IMR-90 (cell line): ENCODE results near the gene SERPINF2. TPM values are rescaled to one million over a fixed set of nuclear protein-coding genes. Genes with fewer than 3 reads are reported as not detected.

Experiments used
- ATAC-seq: fragments of 200-7000 bp; cut with Tn5 transposase; 2 replicates; pipeline ENCODE4 v1.9.1; 2020; ENCODE audit warnings: low read depth, mild to moderate bottlenecking, moderate library complexity
- BruUV-seq: library from RNA; stranded (reverse); fragments of 400-500 nt; replicated peaks from 2 replicates; lab custom pipeline; 2021; lab: Mats Ljungman, UMichigan
- CTCF ChIA-PET: fragments of 300-600 bp; formaldehyde crosslinking; extraction: SDS; loops from one replicate; lab custom pipeline; 2021; ENCODE audit warnings: antibody characterized with exemption; lab: Yijun Ruan, JAX
- POLR2A ChIA-PET: fragments of 300-600 bp; sonication (Branson Sonifier 250); formaldehyde crosslinking; loops from one replicate; lab custom pipeline; 2022; ENCODE audit warnings: antibody characterized with exemption; ENCODE audit not compliant: unreplicated experiment; lab: Charles Lee
- DNase-seq: peaks from one replicate; pipeline ENCODE4 v3.0.0; 2013
- H2AFZ ChIP-seq: replicated peaks from 2 replicates; pipeline ENCODE3; 2013; ENCODE audit warnings: low read length, mild to moderate bottlenecking; ENCODE audit not compliant: poor library complexity
- H2AK5ac ChIP-seq: 2 replicates; pipeline ENCODE4 v1.6.1; 2013; ENCODE audit warnings: low read depth, low read length, inconsistent platforms
- H2AK9ac ChIP-seq: replicated peaks from 2 replicates; pipeline ENCODE3; 2013; ENCODE audit warnings: mild to moderate bottlenecking, low read depth, low read length, moderate library complexity; ENCODE audit not compliant: poor library complexity
- H2BK120ac ChIP-seq: 2 replicates; pipeline ENCODE4 v1.6.1; 2013; ENCODE audit warnings: low read depth, low read length, inconsistent platforms
- H2BK15ac ChIP-seq: 3 replicates; pipeline ENCODE4 v1.6.1; 2013; ENCODE audit warnings: low read depth, low read length, inconsistent platforms
- H2BK20ac ChIP-seq: 2 replicates; pipeline ENCODE4 v1.6.1; 2013; ENCODE audit warnings: low read depth, mild to moderate bottlenecking, inconsistent platforms, low read length, moderate library complexity
- H2BK5ac ChIP-seq: 2 replicates; pipeline ENCODE4 v1.6.1; 2013; ENCODE audit warnings: mild to moderate bottlenecking, low read depth, low read length, inconsistent platforms; ENCODE audit not compliant: poor library complexity, severe bottlenecking
- H3K14ac ChIP-seq: replicated peaks from 2 replicates; pipeline ENCODE4 v1.6.1; 2013; ENCODE audit warnings: low read depth, low read length, inconsistent platforms
- H3K18ac ChIP-seq: 2 replicates; pipeline ENCODE4 v1.6.1; 2013; ENCODE audit warnings: low read depth, low read length, control low read depth
- H3K23ac ChIP-seq: 2 replicates; pipeline ENCODE4 v1.6.1; 2013; ENCODE audit warnings: low read depth, low read length, inconsistent platforms
- H3K27ac ChIP-seq: 2 replicates; pipeline ENCODE4 v1.5.1; 2013; ENCODE audit warnings: mild to moderate bottlenecking, control low read depth, low read length; ENCODE audit not compliant: insufficient read depth
- H3K27me3 ChIP-seq: 2 replicates; pipeline ENCODE4 v1.6.1; 2013; ENCODE audit warnings: low read length; ENCODE audit not compliant: control insufficient read depth, insufficient read depth
- H3K36me3 ChIP-seq: 2 replicates; pipeline ENCODE4 v1.6.1; 2013; ENCODE audit warnings: low read length, mixed read lengths; ENCODE audit not compliant: control insufficient read depth, insufficient read depth
- H3K4ac ChIP-seq: 2 replicates; pipeline ENCODE4 v1.6.1; 2013; ENCODE audit warnings: low read depth, low read length, inconsistent platforms
- H3K4me1 ChIP-seq: 2 replicates; pipeline ENCODE4 v1.6.1; 2013; ENCODE audit warnings: low read length, mixed read lengths; ENCODE audit not compliant: control insufficient read depth, insufficient read depth
- H3K4me2 ChIP-seq: 2 replicates; pipeline ENCODE4 v1.6.1; 2013; ENCODE audit warnings: low read depth, mild to moderate bottlenecking, control low read depth, low read length, moderate library complexity
- H3K4me3 ChIP-seq: 2 replicates; pipeline ENCODE4 v1.5.1; 2013; ENCODE audit warnings: low read depth, mild to moderate bottlenecking, control low read depth, low read length, moderate library complexity; ENCODE audit not compliant: insufficient read depth
- H3K56ac ChIP-seq: 2 replicates; pipeline ENCODE4 v1.6.1; 2013; ENCODE audit warnings: low read length, inconsistent platforms; ENCODE audit not compliant: insufficient read depth; ENCODE audit errors: extremely low read depth
- H3K79me1 ChIP-seq, 2 experiments: 2 replicates each; pipeline ENCODE4 v1.6.1; 2013; ENCODE audit warnings: low read length in 2 of 2, inconsistent platforms in 1 of 2, low read depth in 1 of 2
- H3K9ac ChIP-seq: 2 replicates; pipeline ENCODE4 v1.6.1; 2013; ENCODE audit warnings: low read depth, low read length, control low read depth
- H3K9me1 ChIP-seq: 2 replicates; pipeline ENCODE4 v1.6.1; 2013; ENCODE audit warnings: low read length, inconsistent platforms; ENCODE audit not compliant: insufficient read depth
- H3K9me3 ChIP-seq: 2 replicates; pipeline ENCODE4 v1.6.1; 2013; ENCODE audit warnings: low read length; ENCODE audit not compliant: control insufficient read depth, insufficient read depth
- H4K20me1 ChIP-seq: 2 replicates; pipeline ENCODE4 v1.6.1; 2013; ENCODE audit warnings: low read length, inconsistent platforms; ENCODE audit not compliant: insufficient read depth
- H4K5ac ChIP-seq: 2 replicates; pipeline ENCODE4 v1.6.1; 2013; ENCODE audit warnings: mild to moderate bottlenecking, low read depth, low read length, control low read depth
- H4K8ac ChIP-seq, 2 experiments: 2 replicates each; pipeline ENCODE4 v1.6.1; 2013; ENCODE audit warnings: low read depth in 2 of 2, low read length in 2 of 2, control low read depth in 1 of 2, inconsistent platforms in 1 of 2
- H4K91ac ChIP-seq: 2 replicates; pipeline ENCODE4 v1.6.1; 2013; ENCODE audit warnings: low read depth, low read length, inconsistent platforms; ENCODE audit not compliant: insufficient read depth
- BHLHE40 ChIP-seq: fragments of 150-350 bp; IDR thresholded peaks from 2 replicates; pipeline ENCODE4 v1.6.1; 2016; ENCODE audit warnings: mild to moderate bottlenecking, low read depth, low read length
- CEBPB ChIP-seq: IDR thresholded peaks from 2 replicates; pipeline ENCODE4 v1.6.1; 2012; ENCODE audit warnings: low read depth, low read length, improper control_type of control experiment
- CHD1 ChIP-seq: IDR thresholded peaks from 2 replicates; pipeline ENCODE4 v1.6.1; 2012; ENCODE audit warnings: low read depth, low read length, improper control_type of control experiment
- ELK1 ChIP-seq: fragments of 150-350 bp; IDR thresholded peaks from 2 replicates; pipeline ENCODE4 v1.6.1; 2016; ENCODE audit warnings: low read depth, mild to moderate bottlenecking, low read length, moderate library complexity, borderline replicate concordance
- FOS ChIP-seq: fragments of 150-350 bp; IDR thresholded peaks from 2 replicates; pipeline ENCODE4 v1.6.1; 2016; ENCODE audit warnings: low read depth, low read length
- MAFK ChIP-seq: IDR thresholded peaks from 2 replicates; pipeline ENCODE4 v1.6.1; 2012; ENCODE audit warnings: low read depth, low read length, improper control_type of control experiment
- MAZ ChIP-seq: IDR thresholded peaks from 2 replicates; pipeline ENCODE4 v1.6.1; 2012; ENCODE audit warnings: low read depth, mild to moderate bottlenecking, low read length, improper control_type of control experiment, moderate library complexity, borderline replicate concordance
- MXI1 ChIP-seq: IDR thresholded peaks from 2 replicates; pipeline ENCODE4 v1.6.1; 2012; ENCODE audit warnings: low read depth, mild to moderate bottlenecking, low read length, moderate library complexity, borderline replicate concordance
- NFE2L2 ChIP-seq: fragments of 150-350 bp; IDR thresholded peaks from 2 replicates; pipeline ENCODE4 v1.6.1; 2016; ENCODE audit warnings: low read depth, mild to moderate bottlenecking, low read length
- POLR2A ChIP-seq: IDR thresholded peaks from 2 replicates; pipeline ENCODE4 v1.6.1; 2012; ENCODE audit warnings: mild to moderate bottlenecking, low read depth, low read length
- RAD21 ChIP-seq: IDR thresholded peaks from 2 replicates; pipeline ENCODE4 v1.6.1; 2012; ENCODE audit warnings: low read length, improper control_type of control experiment
- RCOR1 ChIP-seq: IDR thresholded peaks from 2 replicates; pipeline ENCODE4 v1.6.1; 2012; ENCODE audit warnings: mild to moderate bottlenecking, low read length, improper control_type of control experiment; ENCODE audit not compliant: insufficient replicate concordance
- SMC3 ChIP-seq: fragments of 150-350 bp; IDR thresholded peaks from 2 replicates; pipeline ENCODE4 v1.6.1; 2016; ENCODE audit warnings: low read depth, mild to moderate bottlenecking, antibody characterized with exemption, low read length, moderate library complexity
- WGBS, 2 experiments: methylation state at CpG; one replicate each; pipeline versions ENCODE4 v1.1.5 to v1.1.7; 2013; ENCODE audit warnings: missing lambda C conversion rate in 2 of 2; ENCODE audit not compliant: insufficient read length in 1 of 2; ENCODE audit errors: extremely low coverage in 2 of 2; 5-methylcytosine and 5-hydroxymethylcytosine counted together
- dilution Hi-C: fragments of 300-500 bp; cut with HindIII; formaldehyde crosslinking; loops from one replicate; pipeline ENCODE4 v1.14.3; 2018; ENCODE audit warnings: low sequenced_read_pairs; ENCODE audit not compliant: unreplicated experiment
- in situ Hi-C: fragments of 300-500 bp; cut with MboI; formaldehyde crosslinking; loops from 3 replicates; pipeline ENCODE4 v1.14.3; 2019; ENCODE audit warnings: low sequenced_read_pairs, inconsistent platforms, mixed read lengths
- intact Hi-C: fragments of 100-400 bp; cut with micrococcal nuclease; formaldehyde crosslinking; loops from 2 replicates; pipeline ENCODE4 v1.10.0; 2022
- polyA plus RNA-seq, 3 experiments: library from polyadenylated mRNA; depleted of rRNA; stranded (reverse); fragments of >200 nt; gene quantifications; 2 replicates each; pipeline ENCODE4 v1.2.3, GENCODE V29; 2012; ENCODE audit warnings: low replicate concordance in 1 of 3
- total RNA-seq: library from RNA; depleted of rRNA; stranded (reverse); fragments of >200 nt; gene quantifications from 2 replicates; pipeline ENCODE4 v1.2.3, GENCODE V29; 2012
- TF ChIP-seq, protein P1 (sequence below): conservative IDR thresholded peaks from 2 replicates; pipeline ENCODE4 v1.5.1; 2012; ENCODE audit warnings: mild to moderate bottlenecking, low read depth, low read length, improper control_type of control experiment

Gene SERPINF2
- total and polyA plus RNA-seq, 2 of the 4 experiments (the other 2 are of a cell fraction): not detected

DNA sequence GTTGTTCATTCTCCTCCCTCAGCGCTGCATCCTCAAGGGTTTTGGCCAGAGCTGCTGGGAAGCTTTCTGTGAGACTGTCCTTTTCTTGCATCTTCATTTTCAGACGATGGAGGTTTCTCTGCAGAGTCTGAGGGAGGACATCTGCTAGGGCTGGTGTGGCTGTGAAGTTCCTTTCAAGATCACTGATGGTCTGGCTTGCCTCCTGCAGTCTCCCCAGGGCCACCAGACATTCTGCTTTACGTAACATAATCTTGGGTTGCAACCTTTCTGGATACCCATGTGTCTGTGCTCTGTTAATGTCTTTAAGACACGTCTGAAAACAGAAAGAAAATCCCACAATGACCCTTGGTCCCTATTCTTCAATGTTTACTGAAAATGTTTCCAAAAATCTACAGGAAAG, 58.0 kb downstream of the SERPINF2 start:
- Histone ChIP-seq H4K20me1 (no peaks in the 10 kb centered on the region), H3K4me1 (0 out of 2 replicates have a peak, but pooled peaks cover 1% of the 10 kb centered on the region), H2BK5ac (no peak overlapping the region), H3K9ac (no peak overlapping the region), H2AFZ (no peak overlapping the region), H3K9me3 (no peaks in the 10 kb centered on the region), H2BK20ac (no peak overlapping the region), H3K27ac (no peak overlapping the region), H4K8ac (no peak overlapping the region), H3K27me3 (no peaks in the 10 kb centered on the region), H3K4me2 (no peak overlapping the region), H2AK9ac (no peak overlapping the region), H3K4me3 (no peak overlapping the region), H3K4ac (no peak overlapping the region), H3K14ac (no peak overlapping the region), H2AK5ac (no peak overlapping the region), H3K79me1 (peaks cover 0 to 17% of the 10 kb centered on the region in 2 experiments; a peak in 2 of 4 replicates), H3K9me1 (peaks cover 3% of the 10 kb centered on the region; the same call in 1 of the 2 replicates), H3K23ac (no peak overlapping the region), H3K56ac (no peak overlapping the region), H2BK120ac (no peak overlapping the region), H3K18ac (no peak overlapping the region), H4K91ac (no peak overlapping the region), H3K36me3 (peaks cover 26% of the 10 kb centered on the region), H4K5ac (no peak overlapping the region), H2BK15ac (no peak overlapping the region)
- no TSS peak for BruUV-seq
- ChIA-PET CTCF (no interaction called here), POLR2A (no interaction called here)
- DNase-seq (no peak), ATAC-seq (no peak)
- TF ChIP-seq POLR2A (no peak), SMC3 (no peak), MAFK (no peak), NFE2L2 (no peak), RCOR1 (no peak), ELK1 (no peak), MXI1 (no peak), CHD1 (no peak), BHLHE40 (no peak), RAD21 (no peak), MAZ (no peak), FOS (no peak), CEBPB (no peak)
- TF ChIP-seq, protein P1, sequence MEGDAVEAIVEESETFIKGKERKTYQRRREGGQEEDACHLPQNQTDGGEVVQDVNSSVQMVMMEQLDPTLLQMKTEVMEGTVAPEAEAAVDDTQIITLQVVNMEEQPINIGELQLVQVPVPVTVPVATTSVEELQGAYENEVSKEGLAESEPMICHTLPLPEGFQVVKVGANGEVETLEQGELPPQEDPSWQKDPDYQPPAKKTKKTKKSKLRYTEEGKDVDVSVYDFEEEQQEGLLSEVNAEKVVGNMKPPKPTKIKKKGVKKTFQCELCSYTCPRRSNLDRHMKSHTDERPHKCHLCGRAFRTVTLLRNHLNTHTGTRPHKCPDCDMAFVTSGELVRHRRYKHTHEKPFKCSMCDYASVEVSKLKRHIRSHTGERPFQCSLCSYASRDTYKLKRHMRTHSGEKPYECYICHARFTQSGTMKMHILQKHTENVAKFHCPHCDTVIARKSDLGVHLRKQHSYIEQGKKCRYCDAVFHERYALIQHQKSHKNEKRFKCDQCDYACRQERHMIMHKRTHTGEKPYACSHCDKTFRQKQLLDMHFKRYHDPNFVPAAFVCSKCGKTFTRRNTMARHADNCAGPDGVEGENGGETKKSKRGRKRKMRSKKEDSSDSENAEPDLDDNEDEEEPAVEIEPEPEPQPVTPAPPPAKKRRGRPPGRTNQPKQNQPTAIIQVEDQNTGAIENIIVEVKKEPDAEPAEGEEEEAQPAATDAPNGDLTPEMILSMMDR: no peak
- dilution Hi-C loops: no loop called here
- in situ Hi-C loops: no loop called here
- intact Hi-C loops: no loop called here
- no CpG with 5 or more reads among the region's 4 CpGs for WGBS, 2 experiments
